HepG2 (cell line): ENCODE results near the gene RDH16. TPM values are rescaled to one million over a fixed set of nuclear protein-coding genes. Genes with fewer than 3 reads are reported as not detected.

Experiments
- ATAC-seq: fragments of 200-7000 bp; cut with Tn5 transposase; 3 replicates; pipeline ENCODE4 v1.9.1; 2020; ENCODE audit warnings: mild to moderate bottlenecking, moderate library complexity
- BruUV-seq: library from RNA; stranded (reverse); fragments of 400-500 nt; replicated peaks from 2 replicates; lab custom pipeline; 2021; lab: Mats Ljungman, UMichigan
- CTCF ChIA-PET: fragments of 300-600 bp; formaldehyde crosslinking; extraction: SDS; loops from one replicate; lab custom pipeline; 2021; ENCODE audit warnings: low total read pairs, inconsistent platforms, low intra/inter-chr PET ratio; lab: Yijun Ruan, JAX
- POLR2A ChIA-PET: fragments of 350-600 bp; sonication (Branson Sonifier 250); formaldehyde crosslinking; loops from one replicate; lab custom pipeline; 2020; ENCODE audit warnings: antibody characterized with exemption, inconsistent platforms; lab: Yijun Ruan, JAX
- DNase-seq: peaks from one replicate; pipeline ENCODE4 v3.0.0-alpha.2; 2015; ENCODE audit warnings: low spot score
- FAIRE-seq: peaks from 3 replicates; lab custom pipeline; 2011; peaks lifted over from hg19 to GRCh38; lab: Jason Lieb, UNC
- H2AFZ ChIP-seq: one replicate; pipeline ENCODE4 v1.6.1; 2011; ENCODE audit warnings: low read length, inconsistent platforms
- H3K27ac ChIP-seq: fragments of 300-600 bp; 3 replicates; pipeline ENCODE4 v1.8.0; 2011; ENCODE audit warnings: mixed run types, mild to moderate bottlenecking, mixed read lengths, low read length, inconsistent platforms; ENCODE audit not compliant: insufficient read depth; ENCODE audit errors: extremely low read length
- H3K27me3 ChIP-seq, 2 experiments: fragments of 200-600 bp in 1 of 2; 2 replicates in 1 of 2; 3 replicates in 1 of 2; pipeline versions ENCODE4 v1.6.0 to v1.8.0; 2011; ENCODE audit warnings: low read length in 2 of 2, mild to moderate bottlenecking in 2 of 2, moderate library complexity in 2 of 2, inconsistent platforms in 1 of 2; ENCODE audit not compliant: insufficient read depth in 2 of 2, control insufficient read depth in 1 of 2
- H3K36me3 ChIP-seq, 2 experiments: fragments of 200-600 bp in 1 of 2; replicated peaks in 1 of 2; 2 replicates in 1 of 2; 3 replicates in 1 of 2; pipeline versions ENCODE4 v1.5.1 to v1.8.0; 2011; ENCODE audit warnings: low read length in 2 of 2, inconsistent platforms in 1 of 2; ENCODE audit not compliant: insufficient read depth in 2 of 2, control insufficient read depth in 1 of 2
- H3K4me1 ChIP-seq: 2 replicates; pipeline ENCODE4 v1.5.1; 2012; ENCODE audit warnings: low read length, inconsistent platforms; ENCODE audit not compliant: insufficient read depth
- H3K4me2 ChIP-seq: 2 replicates; pipeline ENCODE4 v1.6.0; 2011; ENCODE audit warnings: low read depth, low read length, inconsistent platforms
- H3K4me3 ChIP-seq, 3 experiments: fragments of 200-600 bp in 1 of 3; sonication (generic), shearing (Covaris generic) in 1 of 3; replicated peaks in 1 of 3; 2 replicates each; pipeline ENCODE4 v1.5.1; 2011 to 2016; ENCODE audit warnings: low read length in 3 of 3, inconsistent platforms in 2 of 3, low read depth in 2 of 3, mild to moderate bottlenecking in 2 of 3, control low read depth in 1 of 3, mixed read lengths in 1 of 3; ENCODE audit not compliant: insufficient read depth in 1 of 3
- H3K79me2 ChIP-seq: one replicate; pipeline ENCODE4 v1.6.1; 2011; ENCODE audit warnings: low read length, inconsistent platforms; ENCODE audit not compliant: insufficient read depth
- H3K9ac ChIP-seq: 2 replicates; pipeline ENCODE4 v1.6.0; 2011; ENCODE audit warnings: mild to moderate bottlenecking, low read depth, low read length, inconsistent platforms; ENCODE audit not compliant: insufficient read depth
- H3K9me3 ChIP-seq: 2 replicates; pipeline ENCODE4 v1.5.1; 2012; ENCODE audit warnings: mild to moderate bottlenecking, low read length
- H4K20me1 ChIP-seq: 2 replicates; pipeline ENCODE4 v1.6.0; 2011; ENCODE audit warnings: inconsistent platforms, mild to moderate bottlenecking, low read length, moderate library complexity; ENCODE audit not compliant: insufficient read depth
- FOSL1 ChIP-seq: sonication (generic); formaldehyde crosslinking; IDR thresholded peaks from 2 replicates; pipeline ENCODE4 v1.9.0; 2021; ENCODE audit warnings: missing genetic modification reagents, borderline replicate concordance
- GRHL1 ChIP-seq: sonication (generic); formaldehyde crosslinking; conservative IDR thresholded peaks from 2 replicates; pipeline ENCODE4 v1.8.0; 2022; ENCODE audit warnings: missing genetic modification reagents
- HMG20B ChIP-seq: conservative IDR thresholded peaks from 2 replicates; pipeline ENCODE4 v1.6.1; 2016; ENCODE audit warnings: missing genetic modification reagents, missing compliant biosample characterization
- NFIB ChIP-seq: sonication (generic); formaldehyde crosslinking; IDR thresholded peaks from 2 replicates; pipeline ENCODE4 v1.9.0; 2021; ENCODE audit warnings: missing genetic modification reagents, mild to moderate bottlenecking, borderline replicate concordance
- TOPORS ChIP-seq: sonication (generic); formaldehyde crosslinking; IDR thresholded peaks from 2 replicates; pipeline ENCODE4 v1.8.0; 2023; ENCODE audit warnings: mild to moderate bottlenecking, missing genetic modification reagents
- WGBS: methylation state at CpG from one replicate; pipeline ENCODE4 v1.1.6; 2017; ENCODE audit warnings: low lambda C conversion rate; 5-methylcytosine and 5-hydroxymethylcytosine counted together
- in situ Hi-C: cut with HindIII; loops from 2 replicates; pipeline ENCODE4 v1.10.0; 2017; ENCODE audit warnings: low pct_unique_long_range_greater_than_20kb; ENCODE audit not compliant: extremely low pct_ligation_motif_present
- intact Hi-C: fragments of 100-400 bp; cut with micrococcal nuclease; formaldehyde crosslinking; loops from one replicate; pipeline ENCODE4 v1.10.0; 2022; ENCODE audit not compliant: unreplicated experiment
- polyA plus RNA-seq, 8 experiments: library from polyadenylated mRNA; depleted of rRNA in 3 of 8; stranded (reverse) in 7 of 8; unstranded in 1 of 8; fragments of >200 nt; fragmentation: Illumina TruSeq in 4 of 8; extraction: Trizol in 4 of 8; gene quantifications; 2 replicates each; pipeline versions ENCODE4 v1.2.1 to v1.2.3, GENCODE V29; 2011 to 2016; ENCODE audit warnings: low read depth in 4 of 8, missing spikeins in 1 of 8, mixed read lengths in 1 of 8; ENCODE audit not compliant: insufficient read depth in 1 of 8
- total RNA-seq, 5 experiments: library from RNA; depleted of rRNA; stranded (reverse); fragments of >200 nt; fragmentation: Illumina TruSeq; extraction: Trizol; gene quantifications; 2 replicates each; pipeline ENCODE4 v1.2.3, GENCODE V29; 2016; ENCODE audit warnings: low read depth in 1 of 5
- TF ChIP-seq, protein P1 (sequence below): sonication (generic); formaldehyde crosslinking; conservative IDR thresholded peaks from 2 replicates; pipeline ENCODE4 v1.4.0; 2020; ENCODE audit warnings: missing genetic modification reagents
- TF ChIP-seq, protein P2 (sequence below): sonication (generic); formaldehyde crosslinking; IDR thresholded peaks from 2 replicates; pipeline ENCODE4 v1.9.0; 2021; ENCODE audit warnings: missing genetic modification reagents, borderline replicate concordance

RDH16 gene
- total and polyA plus RNA-seq, 2 of the 13 experiments (the other 11 are each of a cell fraction or from before 2014, with no cell fraction given) = 0.05 to 0.13 TPM

DNA sequence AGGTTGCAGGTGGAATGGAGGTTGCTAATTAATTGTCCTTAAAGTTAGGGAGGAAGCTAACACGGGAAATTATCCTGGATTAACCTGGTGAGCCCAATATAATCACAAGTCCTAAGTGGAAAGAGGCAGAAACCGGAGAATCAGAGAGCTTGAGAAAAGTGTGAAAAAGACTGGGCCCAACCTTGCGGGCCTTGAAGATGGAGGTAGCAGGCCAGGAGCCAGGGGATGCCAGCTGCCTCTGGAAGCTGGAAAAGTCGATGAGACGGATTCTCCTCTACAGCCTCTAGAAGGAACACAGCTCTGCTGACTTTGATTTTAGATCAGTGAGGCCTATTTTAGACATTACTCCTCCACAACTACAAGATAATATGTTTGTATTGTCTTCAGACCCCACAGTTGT, 25.3 kb downstream of the RDH16 start:
- FAIRE-seq = no peak
- H3K4me1 ChIP-seq = peaks cover 33% of the 10 kb centered on the region
- no peaks in the 10 kb centered on the region for H3K27me3 ChIP-seq
- intact Hi-C loops (no loop called here), in situ Hi-C loops (no loop called here)
- H3K79me2 ChIP-seq = no peaks in the 10 kb centered on the region
- no peaks in the 10 kb centered on the region for H4K20me1 ChIP-seq
- no peak overlapping the region for H3K9ac ChIP-seq
- CTCF ChIA-PET = no interaction called here
- H3K27ac ChIP-seq = no peak overlapping the region
- no peaks in the 10 kb centered on the region for H3K9me3 ChIP-seq
- H3K4me3 ChIP-seq = no peak overlapping the region
- H3K4me2 ChIP-seq = no peak overlapping the region
- no peaks in the 10 kb centered on the region for H3K36me3 ChIP-seq
- WGBS = 70% methylated on average over 5 of the region's 5 CpGs
- TF ChIP-seq, protein P1, sequence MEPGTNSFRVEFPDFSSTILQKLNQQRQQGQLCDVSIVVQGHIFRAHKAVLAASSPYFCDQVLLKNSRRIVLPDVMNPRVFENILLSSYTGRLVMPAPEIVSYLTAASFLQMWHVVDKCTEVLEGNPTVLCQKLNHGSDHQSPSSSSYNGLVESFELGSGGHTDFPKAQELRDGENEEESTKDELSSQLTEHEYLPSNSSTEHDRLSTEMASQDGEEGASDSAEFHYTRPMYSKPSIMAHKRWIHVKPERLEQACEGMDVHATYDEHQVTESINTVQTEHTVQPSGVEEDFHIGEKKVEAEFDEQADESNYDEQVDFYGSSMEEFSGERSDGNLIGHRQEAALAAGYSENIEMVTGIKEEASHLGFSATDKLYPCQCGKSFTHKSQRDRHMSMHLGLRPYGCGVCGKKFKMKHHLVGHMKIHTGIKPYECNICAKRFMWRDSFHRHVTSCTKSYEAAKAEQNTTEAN (CRISPR knock-in tag) = no peak
- no peak for TF ChIP-seq NFIB (CRISPR knock-in tag)
- no peak for TF ChIP-seq HMG20B (CRISPR knock-in tag)
- TF ChIP-seq TOPORS (CRISPR knock-in tag) = no peak
- TF ChIP-seq GRHL1 (CRISPR knock-in tag) = no peak
- TF ChIP-seq, protein P2, sequence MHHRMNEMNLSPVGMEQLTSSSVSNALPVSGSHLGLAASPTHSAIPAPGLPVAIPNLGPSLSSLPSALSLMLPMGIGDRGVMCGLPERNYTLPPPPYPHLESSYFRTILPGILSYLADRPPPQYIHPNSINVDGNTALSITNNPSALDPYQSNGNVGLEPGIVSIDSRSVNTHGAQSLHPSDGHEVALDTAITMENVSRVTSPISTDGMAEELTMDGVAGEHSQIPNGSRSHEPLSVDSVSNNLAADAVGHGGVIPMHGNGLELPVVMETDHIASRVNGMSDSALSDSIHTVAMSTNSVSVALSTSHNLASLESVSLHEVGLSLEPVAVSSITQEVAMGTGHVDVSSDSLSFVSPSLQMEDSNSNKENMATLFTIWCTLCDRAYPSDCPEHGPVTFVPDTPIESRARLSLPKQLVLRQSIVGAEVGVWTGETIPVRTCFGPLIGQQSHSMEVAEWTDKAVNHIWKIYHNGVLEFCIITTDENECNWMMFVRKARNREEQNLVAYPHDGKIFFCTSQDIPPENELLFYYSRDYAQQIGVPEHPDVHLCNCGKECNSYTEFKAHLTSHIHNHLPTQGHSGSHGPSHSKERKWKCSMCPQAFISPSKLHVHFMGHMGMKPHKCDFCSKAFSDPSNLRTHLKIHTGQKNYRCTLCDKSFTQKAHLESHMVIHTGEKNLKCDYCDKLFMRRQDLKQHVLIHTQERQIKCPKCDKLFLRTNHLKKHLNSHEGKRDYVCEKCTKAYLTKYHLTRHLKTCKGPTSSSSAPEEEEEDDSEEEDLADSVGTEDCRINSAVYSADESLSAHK (CRISPR knock-in tag) = no peak
- no peak for TF ChIP-seq FOSL1 (CRISPR knock-in tag)
- H2AFZ ChIP-seq = no peak overlapping the region
- no peak for DNase-seq
- ATAC-seq = no peak
- POLR2A ChIA-PET = no interaction called here
- BruUV-seq = no TSS peak
